ENCODE results near the gene TYW3. TPM values are rescaled to one million over a fixed set of nuclear protein-coding genes. Genes with fewer than 3 reads are reported as not detected.

Gene TYW3
- total RNA-seq, 2 donors from 2014 or later = 8.5 to 16.7 TPM

DNA sequence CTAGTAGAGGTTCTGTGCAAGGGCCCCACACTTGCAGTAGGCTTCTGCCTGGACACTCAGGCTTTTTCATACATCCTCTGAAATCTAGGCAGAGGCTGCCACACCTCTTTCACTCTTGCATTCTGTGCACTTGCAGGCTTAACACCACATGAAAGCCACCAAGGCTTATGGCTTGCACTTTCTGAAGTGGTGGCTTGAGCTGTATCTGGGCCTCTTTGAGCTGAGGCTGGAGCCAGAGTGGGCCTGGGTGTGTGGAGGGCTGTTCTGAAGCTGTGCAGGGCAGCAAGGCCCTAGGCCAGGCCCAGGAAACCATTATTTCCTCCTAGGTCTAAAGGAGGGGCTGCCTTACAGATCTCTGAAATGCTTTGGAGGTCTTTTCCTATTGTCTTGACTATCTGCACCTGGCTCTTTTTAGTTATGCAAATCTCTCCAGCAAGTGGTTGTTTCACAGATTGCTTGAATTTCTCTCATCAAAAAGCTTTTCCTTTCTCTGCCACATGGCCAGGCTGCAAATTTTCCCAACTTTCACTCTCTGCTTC is 66.2 kb downstream of the TYW3 start:
- TF ChIP-seq, protein P1, sequence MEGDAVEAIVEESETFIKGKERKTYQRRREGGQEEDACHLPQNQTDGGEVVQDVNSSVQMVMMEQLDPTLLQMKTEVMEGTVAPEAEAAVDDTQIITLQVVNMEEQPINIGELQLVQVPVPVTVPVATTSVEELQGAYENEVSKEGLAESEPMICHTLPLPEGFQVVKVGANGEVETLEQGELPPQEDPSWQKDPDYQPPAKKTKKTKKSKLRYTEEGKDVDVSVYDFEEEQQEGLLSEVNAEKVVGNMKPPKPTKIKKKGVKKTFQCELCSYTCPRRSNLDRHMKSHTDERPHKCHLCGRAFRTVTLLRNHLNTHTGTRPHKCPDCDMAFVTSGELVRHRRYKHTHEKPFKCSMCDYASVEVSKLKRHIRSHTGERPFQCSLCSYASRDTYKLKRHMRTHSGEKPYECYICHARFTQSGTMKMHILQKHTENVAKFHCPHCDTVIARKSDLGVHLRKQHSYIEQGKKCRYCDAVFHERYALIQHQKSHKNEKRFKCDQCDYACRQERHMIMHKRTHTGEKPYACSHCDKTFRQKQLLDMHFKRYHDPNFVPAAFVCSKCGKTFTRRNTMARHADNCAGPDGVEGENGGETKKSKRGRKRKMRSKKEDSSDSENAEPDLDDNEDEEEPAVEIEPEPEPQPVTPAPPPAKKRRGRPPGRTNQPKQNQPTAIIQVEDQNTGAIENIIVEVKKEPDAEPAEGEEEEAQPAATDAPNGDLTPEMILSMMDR (IDR thresholded peaks at IDR 0.05) = no peak
- Histone ChIP-seq H3K27me3 (no peaks in the 10 kb centered on the region), H3K9ac (ENCODE audit: low read depth in 2 of 2, low read length in 2 of 2) (no peak overlapping the region), H3K9me3 (no peaks in the 10 kb centered on the region), H3K4me1 (no peaks in the 10 kb centered on the region), H3K4me3 (no peak overlapping the region), H3K27ac (no peak overlapping the region), H3K36me3 (no peaks in the 10 kb centered on the region)
- intact Hi-C loops (cut with DNase I) = no loop called here
- no peak for DNase-seq

DNA sequence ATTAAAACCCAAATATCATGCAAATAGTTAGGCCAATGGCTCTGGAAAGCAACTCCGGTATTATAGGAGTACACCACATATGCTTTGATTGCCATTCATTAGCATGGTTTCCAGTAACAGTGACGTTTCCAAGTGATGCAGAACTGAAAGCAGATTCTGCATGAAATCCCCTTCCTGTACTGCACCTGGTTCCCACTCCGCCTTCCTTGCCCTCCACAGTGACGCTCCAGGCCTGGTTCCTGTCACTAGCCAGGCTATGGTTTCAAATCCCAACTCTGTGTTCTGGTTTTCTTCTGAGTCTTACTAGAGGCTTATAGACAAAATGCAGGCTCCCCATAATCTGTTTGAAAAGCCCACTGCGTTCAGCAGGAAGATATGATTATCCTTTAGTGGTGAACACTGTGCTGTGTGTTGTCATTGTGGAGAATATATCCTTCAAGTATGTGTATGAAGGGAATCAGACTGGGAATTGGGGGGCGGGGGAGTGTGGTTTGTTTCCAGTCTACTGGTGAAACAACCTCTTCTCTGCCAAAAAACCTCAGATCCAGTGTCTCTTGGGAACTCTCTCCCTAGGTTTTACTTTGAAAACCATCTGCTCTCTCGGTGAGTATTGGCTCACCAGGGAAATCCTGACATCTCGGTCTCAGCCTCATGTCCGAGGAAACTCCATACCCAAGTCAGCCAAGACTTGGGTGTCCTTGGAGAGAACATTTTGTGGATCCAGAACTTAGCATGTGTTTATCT is 78.7 kb downstream of the TYW3 start:
- no peak overlapping the region for H3K27ac ChIP-seq

GRCh38 chr1:74812180-74812541 is 79.2 kb downstream of the TYW3 start:
- H3K27ac ChIP-seq = no peak overlapping the region
- no peak for DNase-seq
- no peak overlapping the region for H3K9ac ChIP-seq (ENCODE audit: low read depth in 2 of 2, low read length in 2 of 2)
- no peaks in the 10 kb centered on the region for H3K4me1 ChIP-seq
- no peaks in the 10 kb centered on the region for H3K36me3 ChIP-seq
- intact Hi-C loops (cut with DNase I) = no loop called here
- no peaks in the 10 kb centered on the region for H3K27me3 ChIP-seq
- H3K9me3 ChIP-seq = no peaks in the 10 kb centered on the region
- TF ChIP-seq, protein P1 (IDR thresholded peaks at IDR 0.05) = no peak
- H3K4me3 ChIP-seq = no peak overlapping the region

More for the DNA sequence above, 78.7 kb downstream of the TYW3 start:
- H3K4me1 ChIP-seq = no peaks in the 10 kb centered on the region
- no peaks in the 10 kb centered on the region for H3K9me3 ChIP-seq
- no peak for DNase-seq
- no peak overlapping the region for H3K9ac ChIP-seq (ENCODE audit: low read depth in 2 of 2, low read length in 2 of 2)
- no peaks in the 10 kb centered on the region for H3K27me3 ChIP-seq
- no peak overlapping the region for H3K4me3 ChIP-seq
- TF ChIP-seq, protein P1 (IDR thresholded peaks at IDR 0.05) = no peak
- intact Hi-C loops (cut with DNase I) = no loop called here
- no peaks in the 10 kb centered on the region for H3K36me3 ChIP-seq

Other genes with a start within 250 kb of the TYW3 start
- under 1 TPM in 1 of 2 donors, not detected in 1; 0.07 TPM for gene LRRC53, start 220.5 kb upstream of the TYW3 start, total RNA-seq
- under 1 TPM in 1 of 2 donors, not detected in 1; 0.16 TPM for gene ERICH3, start 59.4 kb upstream of the TYW3 start, total RNA-seq
- 10 to 100 TPM; 15.7 to 25.8 TPM for gene CRYZ, start 102 bp upstream of the TYW3 start, total RNA-seq

All from colonic mucosa (tissue), 4 donors.